Psoas muscle (tissue), 8 donors: ENCODE data around the gene TRIM46. TPM values are rescaled to one million over a fixed set of nuclear protein-coding genes. Genes with fewer than 3 reads are reported as not detected.
A peak's percentile ranks its signal among the peaks of the same experiment; 100 is the strongest.
"Not testable (repeated sequence)": the region's sequence is repeated elsewhere in the genome, so short reads cannot be mapped to it uniquely, and the experiment has no call there.

Experiments
- ATAC-seq, 4 donors: fragments of 200-7000 bp; cut with Tn5 transposase; one replicate each; pipeline ENCODE4 v1.9.1; 2020; ENCODE audit warnings: moderate library complexity in 3 of 4, mild to moderate bottlenecking in 2 of 4
- DNase-seq, 2 donors: peaks; one replicate each; pipeline ENCODE4 v3.0.0-alpha.2; 2020
- H3K27ac ChIP-seq: fragments of 200-600 bp; one replicate; pipeline ENCODE4 v1.8.0; 2022
- H3K27me3 ChIP-seq, 3 donors: fragments of 200-600 bp in 1 of 3; one replicate each; pipeline versions ENCODE4 v1.6.1 to v1.8.0; 2013 to 2022; ENCODE audit warnings: low read length in 2 of 3, mild to moderate bottlenecking in 2 of 3, moderate library complexity in 1 of 3; ENCODE audit not compliant: insufficient read depth in 3 of 3
- H3K36me3 ChIP-seq, 2 donors: fragments of 200-600 bp in 1 of 2; one replicate each; pipeline versions ENCODE4 v1.6.1 to v1.8.0; 2013 to 2022; ENCODE audit warnings: low read depth in 1 of 2, mild to moderate bottlenecking in 1 of 2, moderate library complexity in 1 of 2; ENCODE audit not compliant: insufficient read depth in 1 of 2
- H3K4me1 ChIP-seq: fragments of 200-600 bp; one replicate; pipeline ENCODE4 v1.8.0; 2022
- H3K4me3 ChIP-seq: fragments of 200-600 bp; one replicate; pipeline ENCODE4 v1.8.0; 2022; ENCODE audit warnings: mild to moderate bottlenecking
- H3K9me3 ChIP-seq: fragments of 200-600 bp; one replicate; pipeline ENCODE4 v1.8.0; 2022
- WGBS, 3 donors: extraction: QIAGEN DNeasy Blood & Tissue Kit; methylation state at CpG; one replicate each; pipeline versions ENCODE4 v1.1.6 to v1.1.7; 2013; 5-methylcytosine and 5-hydroxymethylcytosine counted together
- intact Hi-C, 2 donors: fragments of 100-400 bp; cut with DNase I; formaldehyde crosslinking; loops; one replicate each; pipeline versions ENCODE4 v1.11.0 to v1.14.2; 2022
- polyA plus RNA-seq, 3 donors: library from polyadenylated mRNA; stranded (reverse); fragments of 200-250 nt; gene quantifications; one replicate each; pipeline ENCODE4 v1.2.3, GENCODE V29; 2013
- total RNA-seq, 4 donors: library from RNA; stranded (reverse); fragmentation: NEBNext Ultra II Directional in 2 of 4; extraction: Animal tissue kit (Norgen Biotek cat#: 25700) in 2 of 4; gene quantifications; one replicate each; pipeline versions ENCODE4 v1.2.1 to v1.2.4, GENCODE V29; 2021 to 2023
- TF ChIP-seq, protein P1 (sequence below): fragments of 200-600 bp; IDR thresholded peaks from one replicate; pipeline ENCODE4 v1.8.0; 2022; ENCODE audit warnings: antibody characterized with exemption
- donor health status: healthy with polysubstance abuse.
- donor health status: DM: no; HTN: no; CAD: no; lungs with moderate emphysema.
- donor health status: Bipolar disorder and iron deficiency.
- donor health status: healthy.
- donor health status: DM: yes; HTN: yes; CAD: no.
- donor health status: DM: no; HTN: no; CAD: no.
- donor health status: DM: no; HTN: no; CAD: no.
- donor health status: DM: yes; HTN: yes; CAD: no.

The TRIM46 gene
- total and polyA plus RNA-seq, 7 donors = 0.03 to 0.16 (median 0.09) TPM; not detected in 3

GRCh38 chr1:155210314-155211104 lies 36.9 kb downstream of the TRIM46 start:
- intact Hi-C loops = no loop called here
- TF ChIP-seq, protein P1, sequence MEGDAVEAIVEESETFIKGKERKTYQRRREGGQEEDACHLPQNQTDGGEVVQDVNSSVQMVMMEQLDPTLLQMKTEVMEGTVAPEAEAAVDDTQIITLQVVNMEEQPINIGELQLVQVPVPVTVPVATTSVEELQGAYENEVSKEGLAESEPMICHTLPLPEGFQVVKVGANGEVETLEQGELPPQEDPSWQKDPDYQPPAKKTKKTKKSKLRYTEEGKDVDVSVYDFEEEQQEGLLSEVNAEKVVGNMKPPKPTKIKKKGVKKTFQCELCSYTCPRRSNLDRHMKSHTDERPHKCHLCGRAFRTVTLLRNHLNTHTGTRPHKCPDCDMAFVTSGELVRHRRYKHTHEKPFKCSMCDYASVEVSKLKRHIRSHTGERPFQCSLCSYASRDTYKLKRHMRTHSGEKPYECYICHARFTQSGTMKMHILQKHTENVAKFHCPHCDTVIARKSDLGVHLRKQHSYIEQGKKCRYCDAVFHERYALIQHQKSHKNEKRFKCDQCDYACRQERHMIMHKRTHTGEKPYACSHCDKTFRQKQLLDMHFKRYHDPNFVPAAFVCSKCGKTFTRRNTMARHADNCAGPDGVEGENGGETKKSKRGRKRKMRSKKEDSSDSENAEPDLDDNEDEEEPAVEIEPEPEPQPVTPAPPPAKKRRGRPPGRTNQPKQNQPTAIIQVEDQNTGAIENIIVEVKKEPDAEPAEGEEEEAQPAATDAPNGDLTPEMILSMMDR = no peak
- ATAC-seq (no peak), DNase-seq (peak in 1 of 2 donors; percentile 6)
- H3K27me3 ChIP-seq = no peaks in the 10 kb centered on the region
- H3K27ac ChIP-seq = no peak overlapping the region
- 79 to 85% (median 83%) methylated on average over 4 of the region's 4 CpGs for WGBS, 3 donors
- peaks cover 3 to 21% of the 10 kb centered on the region in 2 donors for H3K36me3 ChIP-seq
- H3K4me3 ChIP-seq = peak overlapping the region; percentile 100
- no peaks in the 10 kb centered on the region for H3K9me3 ChIP-seq
- H3K4me1 ChIP-seq = peaks cover 21% of the 10 kb centered on the region

DNA sequence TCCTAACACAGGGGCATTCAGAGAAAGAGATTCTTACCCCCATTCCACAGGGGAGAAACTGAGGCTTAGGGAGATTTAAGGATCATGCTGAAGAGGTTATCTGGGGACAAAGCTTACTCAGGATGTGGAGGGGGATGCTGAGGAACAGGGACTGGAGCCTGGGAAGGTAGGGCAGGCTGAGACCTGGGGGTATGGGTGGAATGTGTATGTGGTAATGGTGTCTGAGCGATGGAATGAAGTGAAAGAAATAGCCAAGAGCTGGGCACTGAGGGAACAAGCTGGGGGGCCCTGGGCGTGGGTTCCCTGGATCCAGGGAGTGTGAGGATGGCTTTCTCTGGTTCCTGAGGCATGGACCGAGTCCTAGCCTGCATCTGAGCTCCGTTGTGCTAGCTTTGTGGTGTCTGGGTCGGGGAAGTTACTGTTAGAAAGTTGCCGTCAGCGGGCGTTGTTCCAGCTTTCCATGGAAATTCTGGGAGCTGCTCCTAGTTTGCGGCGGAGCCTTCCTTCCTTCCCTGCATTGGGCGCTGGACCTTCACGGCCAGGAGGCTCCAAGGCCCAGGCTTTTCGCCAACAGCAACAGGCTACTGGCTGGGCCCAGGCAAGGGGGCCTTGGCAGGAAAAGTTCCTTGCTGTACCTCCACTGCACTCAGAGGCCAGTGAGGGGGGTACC lies 37.9 kb downstream of the TRIM46 start:
- H3K9me3 ChIP-seq, H3K27me3 ChIP-seq, H3K27ac ChIP-seq, H3K4me3 ChIP-seq, intact Hi-C loops, ATAC-seq: not testable (repeated sequence)
- peak in 1 of 2 donors; percentile 42 for DNase-seq
- 65 to 68% (median 65%) methylated on average over 13 of the region's 13 CpGs for WGBS, 3 donors
- Histone ChIP-seq H3K4me1 (peaks cover 21% of the 10 kb centered on the region), H3K36me3 (peaks cover 3 to 21% of the 10 kb centered on the region in 2 donors)

- H3K27ac ChIP-seq, intact Hi-C loops, H3K9me3 ChIP-seq, H3K27me3 ChIP-seq, ATAC-seq, H3K4me3 ChIP-seq: not testable (repeated sequence)
- Histone ChIP-seq H3K36me3 (peaks cover 3 to 21% of the 10 kb centered on the region in 2 donors), H3K4me1 (peaks cover 19% of the 10 kb centered on the region)
- peak in 1 of 2 donors; percentile 17 for DNase-seq
- WGBS, 3 donors = 69 to 74% (median 71%) methylated on average over 7 of the region's 7 CpGs
Measured at GRCh38 chr1:155212051-155212440, 38.4 kb downstream of the TRIM46 start.

GRCh38 chr1:155214702-155215101 lies 41.1 kb downstream of the TRIM46 start:
- H3K4me1 ChIP-seq, intact Hi-C loops, H3K9me3 ChIP-seq, H3K27ac ChIP-seq, ATAC-seq, H3K27me3 ChIP-seq, H3K4me3 ChIP-seq, DNase-seq: not testable (repeated sequence)
- 65 to 79% (median 75%) methylated on average over 3 to 8 of the region's 10 CpGs for WGBS, 3 donors
- H3K36me3 ChIP-seq = peaks cover 3 to 21% of the 10 kb centered on the region in 2 donors

DNA sequence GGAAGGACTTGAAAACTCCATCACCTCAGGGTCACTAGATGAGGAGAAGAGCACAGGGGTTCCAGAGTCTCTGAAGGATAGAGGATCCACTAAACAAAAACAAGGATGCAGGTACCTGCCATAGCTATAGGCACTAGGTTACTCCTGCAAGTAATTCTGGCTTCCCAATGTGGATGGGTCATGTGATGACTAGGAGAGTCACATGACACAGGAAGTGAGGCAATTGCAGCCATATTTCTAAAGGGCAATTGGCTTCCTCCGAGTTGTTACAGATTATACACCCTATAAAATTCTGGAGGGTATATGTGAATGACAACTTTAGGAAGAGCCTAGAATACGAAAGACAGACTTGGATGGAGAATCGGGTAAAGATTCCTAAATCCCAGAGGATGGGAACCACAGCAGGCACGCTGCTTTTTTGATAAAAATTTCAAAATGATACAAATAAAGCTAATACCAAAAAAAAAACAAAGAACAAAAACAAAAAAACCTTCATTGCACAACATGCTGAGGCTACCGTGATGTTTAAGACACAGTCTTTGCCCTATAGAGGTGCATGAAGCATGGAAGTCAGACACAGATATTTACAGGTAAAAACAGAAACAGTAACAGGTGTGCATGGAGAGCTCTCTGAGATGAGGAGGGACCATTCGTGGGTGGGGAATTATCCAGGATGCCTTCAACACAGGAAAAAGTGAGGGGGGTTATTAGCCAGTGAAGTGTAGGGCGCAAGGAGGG lies 45.4 kb downstream of the TRIM46 start:
- peaks cover 5% of the 10 kb centered on the region for H3K4me1 ChIP-seq
- DNase-seq (no peak), ATAC-seq (peak; percentile 64 to 90 (median 72))
- H3K4me3 ChIP-seq = peak overlapping the region; percentile 56
- intact Hi-C loops = no loop called here
- TF ChIP-seq, protein P1 = no peak
- H3K27ac ChIP-seq = no peak overlapping the region
- no peaks in the 10 kb centered on the region for H3K36me3 ChIP-seq
- WGBS, 3 donors = 32 to 38% (median 35%) methylated on average over 7 of the region's 7 CpGs
- H3K9me3 ChIP-seq = no peaks in the 10 kb centered on the region
- H3K27me3 ChIP-seq = no peaks in the 10 kb centered on the region
